Heart left ventricle (tissue), 16 donors: ENCODE data around the gene CDH2. TPM values are rescaled to one million over a fixed set of nuclear protein-coding genes. Genes with fewer than 3 reads are reported as not detected.
A peak's percentile ranks its signal among the peaks of the same experiment; 100 is the strongest.

Source experiments
- ATAC-seq, 4 donors: fragments of 200-7000 bp; cut with Tn5 transposase; one replicate each; pipeline ENCODE4 v1.9.1; 2020 to 2022; ENCODE audit warnings: moderate library complexity in 4 of 4, mild to moderate bottlenecking in 3 of 4, moderate number of reproducible peaks in 1 of 4
- DNase-seq, 5 donors: peaks; one replicate each; pipeline ENCODE4 v3.0.0-alpha.2; 2020
- H3K27ac ChIP-seq, 12 donors: fragments of 200-600 bp; sonication (generic) in 4 of 12; one replicate each; pipeline versions ENCODE4 v1.5.0 to v1.8.0; 2016 to 2022; ENCODE audit warnings: mild to moderate bottlenecking in 2 of 12
- H3K27me3 ChIP-seq, 9 donors: fragments of 200-600 bp; sonication (generic) in 2 of 9; one replicate each; pipeline versions ENCODE4 v1.5.1 to v1.8.0; 2016 to 2022; ENCODE audit warnings: mild to moderate bottlenecking in 3 of 9
- H3K36me3 ChIP-seq, 9 donors: fragments of 200-600 bp; sonication (generic) in 2 of 9; one replicate each; pipeline versions ENCODE4 v1.5.0 to v1.8.0; 2018 to 2022; ENCODE audit warnings: mild to moderate bottlenecking in 2 of 9
- H3K4me1 ChIP-seq, 12 donors: fragments of 200-600 bp; sonication (generic) in 4 of 12; one replicate each; pipeline versions ENCODE4 v1.5.0 to v1.8.0; 2016 to 2022; ENCODE audit warnings: mild to moderate bottlenecking in 3 of 12
- H3K4me3 ChIP-seq, 12 donors: fragments of 200-600 bp; sonication (generic) in 4 of 12; one replicate each; pipeline versions ENCODE4 v1.5.0 to v1.8.0; 2017 to 2022; ENCODE audit warnings: mild to moderate bottlenecking in 9 of 12, moderate library complexity in 4 of 12
- H3K9me3 ChIP-seq, 12 donors: fragments of 200-600 bp; sonication (generic) in 4 of 12; one replicate each; pipeline versions ENCODE4 v1.5.0 to v1.8.0; 2016 to 2022; ENCODE audit warnings: mild to moderate bottlenecking in 1 of 12
- POLR2A ChIP-seq, 2 donors: fragments of 450-650 bp; IDR thresholded peaks; one replicate each; pipeline ENCODE4 v1.6.1; 2017; ENCODE audit warnings: antibody characterized with exemption in 2 of 2, mild to moderate bottlenecking in 2 of 2, moderate library complexity in 2 of 2
- WGBS, 4 donors: extraction: QIAGEN DNeasy Blood & Tissue Kit in 2 of 4; methylation state at CpG; one replicate each; pipeline versions ENCODE4 v1.1.5 to v1.1.7; 2013 to 2018; 5-methylcytosine and 5-hydroxymethylcytosine counted together
- intact Hi-C, 10 donors: fragments of 100-400 bp; cut with DNase I; formaldehyde crosslinking; loops; one replicate each; pipeline versions ENCODE4 v1.11.1 to v1.14.2; 2022
- polyA plus RNA-seq, 2 donors: library from polyadenylated mRNA; stranded (reverse); fragments of 200-250 nt; gene quantifications; one replicate each; pipeline ENCODE4 v1.2.3, GENCODE V29; 2013
- total RNA-seq, 9 donors: library from RNA; depleted of rRNA in 2 of 9; stranded (reverse); fragments of >200 nt in 2 of 9; fragmentation: NEBNext Ultra II Directional in 3 of 9; extraction: Animal tissue kit (Norgen Biotek cat#: 25700) in 3 of 9; gene quantifications; one replicate each; pipeline versions ENCODE4 v1.1.0 to v1.2.4, GENCODE V29; 2016 to 2023
- TF ChIP-seq, protein P1 (sequence below), 12 donors: fragments of 200-600 bp; sonication (generic) in 4 of 12; IDR thresholded peaks; one replicate each; pipeline versions ENCODE4 v1.5.0 to v1.8.0; 2018 to 2022; ENCODE audit warnings: antibody characterized with exemption in 12 of 12, mild to moderate bottlenecking in 5 of 12
- donor health status: ischemic (EF 13 %, LVEDD 7.1; RV severe dilation, severe dysfunction).
- donor health status: healthy with polysubstance abuse.
- donor health status: DM: no; HTN: yes; CAD: no.
- donor health status: DM: no; HTN: no; CAD: no.
- donor health status: ischemic (EF 25% LVEDD 6.9; RV normal size, moderate dysfunction).
- donor health status: ischemic (EF 25% LVEDD 5.7; RV mildly dilated, moderate dysfunction).
- donor health status: healthy.
- donor health status: DM: yes; HTN: yes; CAD: no.
- donor health status: ischemic (EF 35%, LVEDD 5.7; RV mildly dilated, moderate dysfunction).
- donor health status: nonischemic (EF 11% LVEDD 7.7; RV severe dilation, severe dysfunction).
- donor health status: DM: yes; HTN: yes; CAD: no.
- donor health status: PGD.
- donor health status: ischemic (EF 29% LVEDD 5.4; RV normal size, mild dysfunction).
- donor health status: nonischemic (EF 23%, LVEDD 6.1; RV moderate dilation, normal function).

Gene CDH2
- total and polyA plus RNA-seq, 11 donors = 62.5 to 594 (median 386) TPM

DNA sequence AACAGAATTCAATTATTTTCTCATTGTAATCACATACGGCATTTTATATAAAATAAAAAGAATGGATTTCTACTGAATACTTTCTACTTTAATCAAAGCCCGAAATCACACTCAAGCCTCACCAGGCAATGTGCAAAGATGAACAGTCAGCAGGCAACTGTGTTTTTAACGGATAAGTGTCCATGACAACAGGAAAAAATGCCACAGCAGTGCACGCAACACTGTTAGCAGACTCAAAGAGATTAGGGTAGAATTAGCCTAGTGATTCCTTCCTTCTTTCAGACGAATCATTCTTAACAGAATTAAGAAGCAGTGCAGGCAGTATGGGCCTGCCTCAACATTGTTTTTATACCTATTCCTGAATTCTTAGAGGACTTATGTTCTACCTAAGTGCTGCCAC lies 135.6 kb downstream of the CDH2 start:
- no peaks in the 10 kb centered on the region for H3K27me3 ChIP-seq
- no peak overlapping the region for H3K4me3 ChIP-seq
- intact Hi-C loops = loop anchor here in 1 of 10 donors (10.0 kb wide), 1 partner anchor 53 kb away; no protein-coding TSS in a partner anchor
- H3K36me3 ChIP-seq = no peaks in the 10 kb centered on the region
- peaks cover 0 to 51% (median 11%) of the 10 kb centered on the region in 12 donors for H3K4me1 ChIP-seq
- no peak for TF ChIP-seq POLR2A (IDR thresholded peaks at IDR 0.05)
- TF ChIP-seq, protein P1, sequence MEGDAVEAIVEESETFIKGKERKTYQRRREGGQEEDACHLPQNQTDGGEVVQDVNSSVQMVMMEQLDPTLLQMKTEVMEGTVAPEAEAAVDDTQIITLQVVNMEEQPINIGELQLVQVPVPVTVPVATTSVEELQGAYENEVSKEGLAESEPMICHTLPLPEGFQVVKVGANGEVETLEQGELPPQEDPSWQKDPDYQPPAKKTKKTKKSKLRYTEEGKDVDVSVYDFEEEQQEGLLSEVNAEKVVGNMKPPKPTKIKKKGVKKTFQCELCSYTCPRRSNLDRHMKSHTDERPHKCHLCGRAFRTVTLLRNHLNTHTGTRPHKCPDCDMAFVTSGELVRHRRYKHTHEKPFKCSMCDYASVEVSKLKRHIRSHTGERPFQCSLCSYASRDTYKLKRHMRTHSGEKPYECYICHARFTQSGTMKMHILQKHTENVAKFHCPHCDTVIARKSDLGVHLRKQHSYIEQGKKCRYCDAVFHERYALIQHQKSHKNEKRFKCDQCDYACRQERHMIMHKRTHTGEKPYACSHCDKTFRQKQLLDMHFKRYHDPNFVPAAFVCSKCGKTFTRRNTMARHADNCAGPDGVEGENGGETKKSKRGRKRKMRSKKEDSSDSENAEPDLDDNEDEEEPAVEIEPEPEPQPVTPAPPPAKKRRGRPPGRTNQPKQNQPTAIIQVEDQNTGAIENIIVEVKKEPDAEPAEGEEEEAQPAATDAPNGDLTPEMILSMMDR (IDR thresholded peaks at IDR 0.05) = no peak
- DNase-seq (no peak), ATAC-seq (peak in 2 of 4 donors; percentile 7 to 21)
- WGBS, 4 donors = 28 to 37% (median 32%) methylated on average over 5 of the region's 5 CpGs
- peak overlapping the region in 1 of 12 donors; percentile 21 for H3K27ac ChIP-seq
- no peaks in the 10 kb centered on the region for H3K9me3 ChIP-seq

DNA sequence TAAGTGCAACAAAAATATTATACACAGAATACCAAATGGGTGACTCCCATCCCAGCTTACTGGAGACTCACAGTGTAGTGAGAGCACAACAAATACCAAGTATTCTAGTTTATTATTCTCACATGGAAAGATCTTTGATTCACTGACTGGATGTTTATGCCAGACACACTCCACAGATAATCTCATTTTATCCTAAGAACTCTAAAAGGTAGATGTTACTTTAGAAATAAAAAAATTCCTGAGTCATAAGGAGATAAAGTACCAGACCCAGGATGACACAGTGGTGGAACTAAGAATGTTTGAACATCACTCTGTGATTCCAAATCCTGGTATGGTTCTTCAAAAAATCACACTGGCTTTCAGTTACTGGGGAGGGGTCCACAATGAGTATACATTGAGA lies 136.2 kb downstream of the CDH2 start:
- H3K4me1 ChIP-seq = peaks cover 0 to 53% (median 8%) of the 10 kb centered on the region in 12 donors
- DNase-seq = no peak
- H3K36me3 ChIP-seq = no peaks in the 10 kb centered on the region
- intact Hi-C loops = loop anchor here in 1 of 10 donors (10.0 kb wide), 1 partner anchor 54 kb away; no protein-coding TSS in a partner anchor
- TF ChIP-seq, protein P1 (IDR thresholded peaks at IDR 0.05) = no peak
- no peak for TF ChIP-seq POLR2A (IDR thresholded peaks at IDR 0.05)
- H3K4me3 ChIP-seq = no peak overlapping the region
- no peak overlapping the region for H3K27ac ChIP-seq
- no peaks in the 10 kb centered on the region for H3K9me3 ChIP-seq
- ATAC-seq = no peak
- H3K27me3 ChIP-seq = no peaks in the 10 kb centered on the region

DNA sequence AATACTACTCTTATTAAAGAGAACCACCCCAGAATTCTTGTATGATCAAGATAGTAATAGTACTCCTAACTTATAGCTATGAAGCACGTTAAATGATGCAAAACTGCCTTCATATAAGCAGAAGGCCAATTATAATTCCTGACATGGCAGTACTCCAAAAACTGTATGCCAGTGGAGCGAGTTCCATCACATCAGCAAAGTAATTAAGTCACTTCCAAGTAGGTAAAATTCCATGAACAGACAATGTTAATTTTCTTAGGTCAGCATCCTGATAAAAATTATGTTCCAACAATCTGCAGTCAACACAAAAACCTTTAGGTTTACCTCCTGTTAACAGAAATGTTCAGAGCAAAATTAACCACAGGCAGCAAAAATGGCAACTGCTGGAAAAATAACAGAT lies 136.7 kb downstream of the CDH2 start:
- no peaks in the 10 kb centered on the region for H3K36me3 ChIP-seq
- DNase-seq = no peak
- no peak for ATAC-seq
- intact Hi-C loops = loop anchor here in 1 of 10 donors (10.0 kb wide), 1 partner anchor 55 kb away; no protein-coding TSS in a partner anchor
- H3K27me3 ChIP-seq = no peaks in the 10 kb centered on the region
- H3K9me3 ChIP-seq = no peaks in the 10 kb centered on the region
- H3K4me1 ChIP-seq = peaks cover 0 to 50% (median 7%) of the 10 kb centered on the region in 12 donors
- no peak overlapping the region for H3K4me3 ChIP-seq
- peak overlapping the region in 1 of 12 donors; percentile 9 for H3K27ac ChIP-seq
- TF ChIP-seq, protein P1 (IDR thresholded peaks at IDR 0.05) = no peak
- no peak for TF ChIP-seq POLR2A (IDR thresholded peaks at IDR 0.05)
- WGBS, 4 donors = 33 to 53% (median 41%) methylated on average over 2 of the region's 2 CpGs

DNA sequence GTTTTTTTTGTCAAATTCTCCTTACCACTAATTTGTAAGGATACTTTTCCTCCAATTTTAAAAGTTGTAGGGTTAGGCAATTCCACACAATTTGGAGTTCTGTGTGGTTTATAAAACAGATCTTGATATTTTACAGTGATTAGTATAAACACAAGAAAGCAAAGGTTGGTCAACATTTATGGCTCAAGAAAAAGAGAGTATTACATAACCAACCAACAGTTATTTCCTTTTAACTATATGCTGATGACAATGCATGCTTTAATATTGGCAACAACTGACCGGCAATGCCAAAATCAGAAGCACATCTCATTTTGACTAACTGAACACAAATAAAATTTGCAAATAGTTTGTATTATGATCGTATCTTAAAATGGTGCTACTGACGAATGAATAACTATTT lies 137.2 kb downstream of the CDH2 start:
- Histone ChIP-seq H3K4me3 (no peak overlapping the region), H3K36me3 (no peaks in the 10 kb centered on the region), H3K27ac (peak overlapping the region in 1 of 12 donors; percentile 9), H3K9me3 (no peaks in the 10 kb centered on the region), H3K4me1 (peaks cover 0 to 45% (median 10%) of the 10 kb centered on the region in 12 donors), H3K27me3 (no peaks in the 10 kb centered on the region)
- no peak for ATAC-seq
- 67 to 76% (median 73%) methylated on average over 3 of the region's 3 CpGs for WGBS, 4 donors
- TF ChIP-seq, protein P1 (IDR thresholded peaks at IDR 0.05) = no peak
- no peak for TF ChIP-seq POLR2A (IDR thresholded peaks at IDR 0.05)
- intact Hi-C loops = loop anchor here in 1 of 10 donors (10.0 kb wide), 1 partner anchor 55 kb away; no protein-coding TSS in a partner anchor
- no peak for DNase-seq
